Osteocyte (in vitro differentiated cells): Measurements from ENCODE around the gene ACSM4. TPM values are rescaled to one million over a fixed set of nuclear protein-coding genes. Genes with fewer than 3 reads are reported as not detected.

Experiments used
- DNase-seq: peaks from one replicate; pipeline ENCODE4 v3.0.0; 2021; ENCODE audit warnings: mixed read lengths; ENCODE audit not compliant: unreplicated experiment; ENCODE audit errors: extremely low spot score
- H3K27ac Mint-ChIP-seq: one replicate; pipeline ENCODE4 v1.8.0; 2021; ENCODE audit warnings: mild to moderate bottlenecking, mixed read lengths; ENCODE audit not compliant: unreplicated experiment
- H3K27me3 Mint-ChIP-seq: one replicate; pipeline ENCODE4 v1.8.0; 2021; ENCODE audit warnings: mixed read lengths; ENCODE audit not compliant: unreplicated experiment
- H3K36me3 Mint-ChIP-seq: one replicate; pipeline ENCODE4 v1.8.0; 2021; ENCODE audit warnings: mixed read lengths; ENCODE audit not compliant: unreplicated experiment
- H3K4me1 Mint-ChIP-seq: one replicate; pipeline ENCODE4 v1.8.0; 2021; ENCODE audit warnings: mixed read lengths; ENCODE audit not compliant: unreplicated experiment
- H3K4me3 Mint-ChIP-seq: one replicate; pipeline ENCODE4 v1.8.0; 2021; ENCODE audit warnings: mild to moderate bottlenecking, moderate library complexity, mixed read lengths; ENCODE audit not compliant: unreplicated experiment
- H3K9me3 Mint-ChIP-seq: one replicate; pipeline ENCODE4 v1.8.0; 2021; ENCODE audit warnings: mixed read lengths; ENCODE audit not compliant: unreplicated experiment
- total RNA-seq: library from RNA; stranded (reverse); gene quantifications from 2 replicates; pipeline ENCODE4 v1.2.1, GENCODE V29; 2021
- TF ChIP-seq, protein P1 (sequence below): fragments of 200-600 bp; sonication (generic); IDR thresholded peaks from 2 replicates; pipeline ENCODE4 v1.5.0; 2021; ENCODE audit warnings: antibody characterized with exemption, mild to moderate bottlenecking, moderate library complexity

ACSM4 gene
- total RNA-seq, 1 donor from 2014 or later, result not detected

DNA sequence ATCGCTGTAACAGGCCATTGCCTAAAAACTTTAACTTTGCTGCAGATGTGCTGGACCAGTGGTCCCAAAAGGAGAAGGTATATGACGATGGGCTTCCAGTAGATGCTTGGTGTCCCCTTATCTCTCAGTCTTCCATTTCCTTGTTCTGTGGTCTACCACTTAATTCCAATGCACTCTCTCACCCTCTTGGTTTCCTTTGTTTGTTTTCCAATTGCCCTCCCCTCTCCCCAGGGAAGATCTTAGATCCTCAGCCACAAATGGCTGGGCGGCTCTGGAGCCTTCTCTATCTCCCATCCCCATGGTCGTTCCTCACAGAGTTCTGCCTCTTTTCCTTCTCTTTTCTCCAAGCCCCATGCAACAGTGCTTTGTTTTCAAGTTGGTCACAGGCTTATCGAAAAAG, 584 bp downstream of the ACSM4 start:
- H3K9me3 Mint-ChIP-seq, result no peaks in the 10 kb centered on the region
- no peak for DNase-seq
- no peaks in the 10 kb centered on the region for H3K4me1 Mint-ChIP-seq
- no peak overlapping the region for H3K4me3 Mint-ChIP-seq
- TF ChIP-seq, protein P1, sequence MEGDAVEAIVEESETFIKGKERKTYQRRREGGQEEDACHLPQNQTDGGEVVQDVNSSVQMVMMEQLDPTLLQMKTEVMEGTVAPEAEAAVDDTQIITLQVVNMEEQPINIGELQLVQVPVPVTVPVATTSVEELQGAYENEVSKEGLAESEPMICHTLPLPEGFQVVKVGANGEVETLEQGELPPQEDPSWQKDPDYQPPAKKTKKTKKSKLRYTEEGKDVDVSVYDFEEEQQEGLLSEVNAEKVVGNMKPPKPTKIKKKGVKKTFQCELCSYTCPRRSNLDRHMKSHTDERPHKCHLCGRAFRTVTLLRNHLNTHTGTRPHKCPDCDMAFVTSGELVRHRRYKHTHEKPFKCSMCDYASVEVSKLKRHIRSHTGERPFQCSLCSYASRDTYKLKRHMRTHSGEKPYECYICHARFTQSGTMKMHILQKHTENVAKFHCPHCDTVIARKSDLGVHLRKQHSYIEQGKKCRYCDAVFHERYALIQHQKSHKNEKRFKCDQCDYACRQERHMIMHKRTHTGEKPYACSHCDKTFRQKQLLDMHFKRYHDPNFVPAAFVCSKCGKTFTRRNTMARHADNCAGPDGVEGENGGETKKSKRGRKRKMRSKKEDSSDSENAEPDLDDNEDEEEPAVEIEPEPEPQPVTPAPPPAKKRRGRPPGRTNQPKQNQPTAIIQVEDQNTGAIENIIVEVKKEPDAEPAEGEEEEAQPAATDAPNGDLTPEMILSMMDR, result no peak
- no peaks in the 10 kb centered on the region for H3K36me3 Mint-ChIP-seq
- H3K27ac Mint-ChIP-seq, result no peak overlapping the region
- peaks cover 3% of the 10 kb centered on the region for H3K27me3 Mint-ChIP-seq

DNA sequence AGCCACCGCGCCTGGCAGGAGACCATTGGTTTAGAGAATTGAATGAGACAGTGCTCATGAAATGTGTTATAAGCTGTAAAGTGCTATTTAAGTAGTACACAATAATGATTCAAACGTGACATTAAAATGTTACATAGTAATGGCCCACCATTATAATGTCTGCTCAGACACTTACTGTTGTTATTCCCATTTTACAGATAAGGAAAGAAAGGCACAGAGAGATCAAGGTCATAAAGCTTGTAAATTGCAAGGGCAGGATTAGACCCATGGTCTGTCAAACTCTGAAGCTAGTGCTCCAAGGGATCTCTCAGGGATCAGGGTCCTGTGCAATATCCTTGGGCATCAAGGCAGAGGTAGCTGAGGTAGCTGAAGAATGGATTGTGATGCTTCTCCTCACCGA, 6.2 kb downstream of the ACSM4 start:
- H3K4me1 Mint-ChIP-seq, result no peaks in the 10 kb centered on the region
- H3K36me3 Mint-ChIP-seq, result no peaks in the 10 kb centered on the region
- no peak overlapping the region for H3K4me3 Mint-ChIP-seq
- TF ChIP-seq, protein P1, result no peak
- H3K9me3 Mint-ChIP-seq, result no peaks in the 10 kb centered on the region
- no peak overlapping the region for H3K27ac Mint-ChIP-seq
- peaks cover 4% of the 10 kb centered on the region for H3K27me3 Mint-ChIP-seq
- DNase-seq, result no peak

DNA sequence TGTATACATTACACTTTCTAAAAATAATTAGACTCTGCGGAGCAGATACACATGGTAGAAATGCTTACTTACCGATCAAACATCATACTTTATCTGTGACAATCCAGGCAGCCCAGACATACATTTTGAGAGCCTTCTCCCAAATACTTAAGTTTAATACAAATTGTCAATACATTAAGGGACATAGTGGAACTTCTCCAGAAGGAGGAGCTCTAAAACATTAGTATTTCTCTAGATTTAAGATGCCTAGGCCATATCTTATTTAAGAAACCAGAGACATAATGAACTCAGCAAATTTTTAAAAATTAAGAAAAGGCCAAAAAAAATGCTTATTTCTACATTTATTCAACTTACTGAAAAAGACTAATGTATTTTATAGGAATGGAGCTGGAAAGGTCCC, 16.1 kb downstream of the ACSM4 start:
- Mint-ChIP-seq H3K27ac (no peak overlapping the region), H3K4me1 (no peaks in the 10 kb centered on the region), H3K9me3 (no peaks in the 10 kb centered on the region), H3K36me3 (no peaks in the 10 kb centered on the region), H3K27me3 (no peaks in the 10 kb centered on the region), H3K4me3 (no peak overlapping the region)
- TF ChIP-seq, protein P1, result peak; percentile 29
- DNase-seq, result no peak

DNA sequence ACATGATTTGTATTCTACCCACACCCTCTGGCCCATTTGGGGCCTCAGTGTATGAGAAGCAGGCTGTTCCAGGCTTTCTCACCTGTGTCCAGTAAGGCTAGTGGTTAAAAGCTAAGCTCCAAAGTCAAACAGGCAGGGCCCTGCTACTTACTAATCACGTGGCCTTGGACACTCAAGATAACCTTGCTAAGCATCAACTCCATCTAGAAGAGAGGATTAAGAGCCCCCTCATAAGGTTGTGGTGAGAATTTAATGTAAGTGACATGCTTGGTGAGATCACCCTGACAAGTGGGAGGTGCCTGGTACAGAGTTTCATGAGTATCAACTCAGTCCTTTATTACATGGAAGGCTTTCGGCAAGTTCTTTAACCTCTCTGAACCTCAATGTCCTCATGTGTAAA, 17.8 kb downstream of the ACSM4 start:
- Mint-ChIP-seq H3K27me3 (no peaks in the 10 kb centered on the region), H3K27ac (no peak overlapping the region), H3K4me3 (no peak overlapping the region), H3K36me3 (no peaks in the 10 kb centered on the region), H3K9me3 (no peaks in the 10 kb centered on the region), H3K4me1 (no peaks in the 10 kb centered on the region)
- no peak for DNase-seq
- TF ChIP-seq, protein P1, result no peak

DNA sequence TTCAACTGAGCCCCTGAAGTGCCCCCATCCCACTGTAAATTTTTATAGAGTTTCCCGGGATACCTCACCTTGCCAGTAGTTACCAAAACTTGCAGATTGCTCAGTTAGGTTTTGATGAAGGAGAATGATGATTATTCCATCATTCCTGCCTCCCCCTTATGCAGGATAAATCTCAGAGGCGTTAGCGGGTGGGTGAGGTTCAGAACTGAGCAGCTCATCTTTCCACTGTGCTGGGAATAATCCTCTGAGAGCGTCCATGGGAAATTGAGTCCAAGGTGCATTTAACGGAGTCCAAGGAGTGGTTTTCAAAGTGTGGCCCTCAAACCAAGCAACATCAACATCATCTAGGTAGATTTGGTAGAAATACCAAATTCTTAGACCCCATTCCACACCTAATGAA, 18.7 kb downstream of the ACSM4 start:
- H3K9me3 Mint-ChIP-seq, result no peaks in the 10 kb centered on the region
- no peaks in the 10 kb centered on the region for H3K36me3 Mint-ChIP-seq
- peaks cover 2% of the 10 kb centered on the region for H3K27me3 Mint-ChIP-seq
- H3K4me3 Mint-ChIP-seq, result no peak overlapping the region
- H3K27ac Mint-ChIP-seq, result no peak overlapping the region
- no peak for DNase-seq
- H3K4me1 Mint-ChIP-seq, result no peaks in the 10 kb centered on the region
- TF ChIP-seq, protein P1, result no peak
